B cell (primary cell): ENCODE data around the gene STK17A. TPM values are rescaled to one million over a fixed set of nuclear protein-coding genes. Genes with fewer than 3 reads are reported as not detected.

Experiments used
- ATAC-seq: fragments of 200-7000 bp; cut with Tn5 transposase; one replicate; pipeline ENCODE4 v1.10.0; 2021; ENCODE audit warnings: low read depth, mild to moderate bottlenecking, moderate number of reproducible peaks, moderate library complexity
- CTCF ChIA-PET: fragments of 350-600 bp; sonication (Branson Sonifier 250); formaldehyde crosslinking; loops from one replicate; lab custom pipeline; 2021; ENCODE audit warnings: antibody characterized with exemption, inconsistent platforms; lab: Charles Lee
- POLR2A ChIA-PET: fragments of 350-600 bp; sonication (Branson Sonifier 250); formaldehyde crosslinking; loops from one replicate; lab custom pipeline; 2021; ENCODE audit warnings: antibody characterized with exemption; lab: Charles Lee
- DNase-seq: peaks from one replicate; pipeline ENCODE4 v3.0.0; 2013
- H2AFZ ChIP-seq: 2 replicates; pipeline ENCODE4 v1.6.1; 2012; ENCODE audit warnings: mild to moderate bottlenecking, low read depth, low read length; ENCODE audit not compliant: insufficient read depth, poor library complexity, severe bottlenecking
- H3K27ac ChIP-seq, 2 donors: 1 replicate in 1 of 2; 2 replicates in 1 of 2; pipeline ENCODE4 v1.5.1; 2012 to 2013; ENCODE audit warnings: low read length in 2 of 2, mild to moderate bottlenecking in 2 of 2, moderate library complexity in 1 of 2
- H3K27me3 ChIP-seq, 4 experiments: fragments of 200-600 bp in 1 of 4; sonication (generic) in 1 of 4; replicated peaks in 1 of 4; 1 replicate in 2 of 4; 2 replicates in 2 of 4; pipeline versions ENCODE4 v1.6.1 to v1.7.0; 2013 to 2016; ENCODE audit warnings: low read length in 3 of 4, mild to moderate bottlenecking in 2 of 4, mixed read lengths in 1 of 4, moderate library complexity in 1 of 4; ENCODE audit not compliant: insufficient read depth in 4 of 4, control insufficient read depth in 3 of 4; ENCODE audit errors: control extremely low read depth in 1 of 4
- H3K36me3 ChIP-seq, 2 experiments: replicated peaks in 1 of 2; 1 replicate in 1 of 2; 2 replicates in 1 of 2; pipeline versions ENCODE4 v1.6.1 to v1.7.1; 2013; ENCODE audit warnings: low read length in 1 of 2; ENCODE audit not compliant: insufficient read depth in 2 of 2, control insufficient read depth in 1 of 2; ENCODE audit errors: control extremely low read depth in 1 of 2, extremely low read depth in 1 of 2
- H3K4me1 ChIP-seq, 2 donors: fragments of 200-600 bp in 1 of 2; sonication (generic) in 1 of 2; 1 replicate in 1 of 2; 2 replicates in 1 of 2; pipeline versions ENCODE4 v1.5.1 to v1.6.1; 2013 to 2017; ENCODE audit warnings: low read length in 2 of 2; ENCODE audit not compliant: control insufficient read depth in 2 of 2, insufficient read depth in 2 of 2
- H3K4me2 ChIP-seq: replicated peaks from 2 replicates; pipeline ENCODE3; 2012; ENCODE audit warnings: mild to moderate bottlenecking, low read depth, low read length; ENCODE audit not compliant: poor library complexity, severe bottlenecking
- H3K4me3 ChIP-seq, 5 experiments: fragments of 200-600 bp in 1 of 5; sonication (generic) in 1 of 5; 1 replicate in 3 of 5; 2 replicates in 2 of 5; pipeline versions ENCODE4 v1.5.1 to v1.7.0; 2011 to 2016; ENCODE audit warnings: low read length in 4 of 5, mild to moderate bottlenecking in 4 of 5, low read depth in 2 of 5, control low read depth in 1 of 5, moderate library complexity in 1 of 5; ENCODE audit not compliant: insufficient read depth in 1 of 5; ENCODE audit errors: control extremely low read depth in 1 of 5, extremely low read depth in 1 of 5
- H3K79me2 ChIP-seq: fragments of 200-600 bp; sonication (generic); one replicate; pipeline ENCODE4 v1.6.0; 2016; ENCODE audit warnings: low read length; ENCODE audit not compliant: control insufficient read depth, insufficient read depth
- H3K9ac ChIP-seq: fragments of 200-600 bp; sonication (generic); 2 replicates; pipeline ENCODE4 v1.6.1; 2017; ENCODE audit warnings: mild to moderate bottlenecking, low read length, moderate library complexity
- H3K9me3 ChIP-seq, 3 donors: one replicate each; pipeline versions ENCODE4 v1.6.1 to v1.7.1; 2013; ENCODE audit warnings: low read length in 2 of 3; ENCODE audit not compliant: control insufficient read depth in 2 of 3, insufficient read depth in 1 of 3; ENCODE audit errors: control extremely low read depth in 1 of 3
- H4K20me1 ChIP-seq: 2 replicates; pipeline ENCODE4 v1.6.0; 2012; ENCODE audit warnings: mild to moderate bottlenecking, low read length; ENCODE audit not compliant: insufficient read depth, control insufficient read depth, poor library complexity, severe bottlenecking
- H3K27ac Mint-ChIP-seq: one replicate; pipeline ENCODE4 v1.8.0; 2021; ENCODE audit warnings: mixed read lengths
- H3K27me3 Mint-ChIP-seq: one replicate; pipeline ENCODE4 v1.8.0; 2021; ENCODE audit warnings: mixed read lengths
- H3K4me1 Mint-ChIP-seq: one replicate; pipeline ENCODE4 v1.8.0; 2021; ENCODE audit warnings: mixed read lengths
- H3K4me3 Mint-ChIP-seq: one replicate; pipeline ENCODE4 v1.8.0; 2021; ENCODE audit warnings: mixed read lengths
- H3K9me3 Mint-ChIP-seq: one replicate; pipeline ENCODE4 v1.8.0; 2022; ENCODE audit warnings: mixed read lengths; ENCODE audit not compliant: insufficient read depth
- EZH2 ChIP-seq: IDR thresholded peaks from 2 replicates; pipeline ENCODE4 v1.6.1; 2012; ENCODE audit warnings: borderline replicate concordance, low read depth, mild to moderate bottlenecking, moderate library complexity, low read length; ENCODE audit not compliant: insufficient read depth, poor library complexity, severe bottlenecking
- WGBS: methylation state at CpG from one replicate; pipeline ENCODE4 v1.1.5; 2013; ENCODE audit warnings: missing lambda C conversion rate; ENCODE audit not compliant: insufficient coverage; 5-methylcytosine and 5-hydroxymethylcytosine counted together
- intact Hi-C: fragments of 100-400 bp; cut with micrococcal nuclease; formaldehyde crosslinking; loops from one replicate; pipeline ENCODE4 v1.10.0; 2022
- polyA plus RNA-seq: library from polyadenylated mRNA; depleted of rRNA; stranded (reverse); fragments of >200 nt; gene quantifications from 2 replicates; pipeline ENCODE4 v1.2.3, GENCODE V29; 2012
- total RNA-seq, 2 donors: library from RNA; stranded (reverse); fragments of 120-200 nt in 1 of 2; gene quantifications; 1 replicate in 1 of 2; 2 replicates in 1 of 2; pipeline versions ENCODE4 v1.2.3 to v1.2.4, GENCODE V29; 2013 to 2022
- TF ChIP-seq, protein P1 (sequence below): fragments of 200-600 bp; IDR thresholded peaks from one replicate; pipeline ENCODE4 v1.8.0; 2022; ENCODE audit warnings: antibody characterized with exemption, mild to moderate bottlenecking

STK17A gene
- total and polyA plus RNA-seq, 2 donors (not counting 1 experiment from before 2014, with no cell fraction given), result 72.8 to 111 TPM

DNA sequence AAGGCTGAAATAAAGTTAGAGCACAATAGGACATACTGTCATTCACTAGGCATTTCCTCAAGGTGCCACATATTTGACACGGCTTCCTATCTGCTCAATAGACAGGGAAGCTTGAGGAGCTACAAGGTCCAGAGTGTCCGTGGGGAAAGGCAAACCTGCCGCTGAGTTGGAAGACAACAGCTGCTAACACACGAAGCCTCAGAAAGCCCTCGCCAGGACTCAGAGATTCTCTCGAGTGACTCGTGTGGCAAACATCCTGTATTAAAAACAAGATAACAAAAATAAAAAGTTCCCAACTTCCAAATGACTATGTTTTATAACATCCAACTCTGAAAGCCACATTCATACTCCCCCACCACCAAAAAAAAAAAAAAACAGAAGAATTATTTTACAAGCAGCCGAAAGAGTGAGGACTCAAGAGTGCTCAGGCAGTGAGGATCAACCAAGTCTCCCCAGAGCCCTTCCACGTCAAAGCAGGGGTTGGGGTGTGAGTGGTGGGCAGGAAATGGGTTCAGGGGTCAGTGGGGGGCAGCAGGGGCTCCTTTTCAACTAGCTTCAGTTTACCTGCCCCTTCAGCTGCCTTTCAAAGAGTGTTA, 67.6 kb downstream of the STK17A start:
- Mint-ChIP-seq H3K27me3 (no peaks in the 10 kb centered on the region), H3K4me3 (peak overlapping the region; percentile 81), H3K9me3 (no peaks in the 10 kb centered on the region), H3K27ac (peak overlapping the region; percentile 99), H3K4me1 (peaks cover 86% of the 10 kb centered on the region)
- peak overlapping the region; percentile 47 to 80 (median 58) for H3K4me3 ChIP-seq
- WGBS, result 2% methylated on average over 8 of the region's 9 CpGs
- POLR2A ChIA-PET, result interaction anchor here (0.7 to 6.1 kb wide), 8 partner anchors 24 to 719 kb away, joined by 3 to 68 read pairs (median 8); partner anchors contain the start of genes MRPL32, PSMA2 and STK17A
- no peak for ATAC-seq
- no peak for TF ChIP-seq EZH2
- TF ChIP-seq, protein P1, sequence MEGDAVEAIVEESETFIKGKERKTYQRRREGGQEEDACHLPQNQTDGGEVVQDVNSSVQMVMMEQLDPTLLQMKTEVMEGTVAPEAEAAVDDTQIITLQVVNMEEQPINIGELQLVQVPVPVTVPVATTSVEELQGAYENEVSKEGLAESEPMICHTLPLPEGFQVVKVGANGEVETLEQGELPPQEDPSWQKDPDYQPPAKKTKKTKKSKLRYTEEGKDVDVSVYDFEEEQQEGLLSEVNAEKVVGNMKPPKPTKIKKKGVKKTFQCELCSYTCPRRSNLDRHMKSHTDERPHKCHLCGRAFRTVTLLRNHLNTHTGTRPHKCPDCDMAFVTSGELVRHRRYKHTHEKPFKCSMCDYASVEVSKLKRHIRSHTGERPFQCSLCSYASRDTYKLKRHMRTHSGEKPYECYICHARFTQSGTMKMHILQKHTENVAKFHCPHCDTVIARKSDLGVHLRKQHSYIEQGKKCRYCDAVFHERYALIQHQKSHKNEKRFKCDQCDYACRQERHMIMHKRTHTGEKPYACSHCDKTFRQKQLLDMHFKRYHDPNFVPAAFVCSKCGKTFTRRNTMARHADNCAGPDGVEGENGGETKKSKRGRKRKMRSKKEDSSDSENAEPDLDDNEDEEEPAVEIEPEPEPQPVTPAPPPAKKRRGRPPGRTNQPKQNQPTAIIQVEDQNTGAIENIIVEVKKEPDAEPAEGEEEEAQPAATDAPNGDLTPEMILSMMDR, result no peak
- peak overlapping the region; percentile 96 to 97 for H3K27ac ChIP-seq
- peaks cover 54% of the 10 kb centered on the region for H3K79me2 ChIP-seq
- peak overlapping the region; percentile 56 for H3K9ac ChIP-seq
- intact Hi-C loops, result loop anchor here (1.0 to 2.0 kb wide), 2 partner anchors 14 to 67 kb away; partner anchors contain the start of gene STK17A
- H3K27me3 ChIP-seq, result no peaks in the 10 kb centered on the region
- CTCF ChIA-PET, result interaction anchor here (0.8 to 10.9 kb wide), 12 partner anchors 10 to 66 kb away, joined by 3 to 203 read pairs (median 4); partner anchors contain the start of gene STK17A
- no peaks in the 10 kb centered on the region for H4K20me1 ChIP-seq
- peak overlapping the region; percentile 47 for H2AFZ ChIP-seq
- DNase-seq, result peak; percentile 58
- peaks cover 0 to 10% of the 10 kb centered on the region in 2 experiments for H3K36me3 ChIP-seq
- H3K9me3 ChIP-seq, result peaks cover 0 to 11% (median 0%) of the 10 kb centered on the region in 3 donors
- peak overlapping the region; percentile 76 for H3K4me2 ChIP-seq
- H3K4me1 ChIP-seq, result peaks cover 85 to 86% of the 10 kb centered on the region in 2 donors

DNA sequence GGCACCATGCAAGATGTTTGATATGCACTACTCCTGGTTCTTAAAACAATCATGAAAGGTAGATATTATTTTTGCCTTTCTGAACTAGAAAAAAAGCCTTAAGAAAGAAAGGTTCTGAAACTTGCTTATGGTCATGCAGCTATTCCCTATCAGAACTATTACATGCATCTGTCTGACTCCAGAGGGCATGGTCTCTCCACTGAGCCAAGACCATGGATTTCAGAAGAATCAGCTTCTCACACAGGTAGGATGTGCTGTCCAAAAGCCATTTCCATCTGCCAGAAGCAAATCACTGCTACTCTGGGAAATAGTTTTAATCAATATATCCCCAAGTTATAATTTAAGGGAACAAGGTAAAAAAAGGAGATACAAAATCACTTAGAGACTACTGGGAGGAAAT, 69.5 kb downstream of the STK17A start:
- peak overlapping the region; percentile 96 to 97 for H3K27ac ChIP-seq
- H3K27me3 ChIP-seq, result no peaks in the 10 kb centered on the region
- peak overlapping the region; percentile 59 for H3K4me3 Mint-ChIP-seq
- H4K20me1 ChIP-seq, result no peaks in the 10 kb centered on the region
- DNase-seq, result no peak
- peaks cover 67 to 68% of the 10 kb centered on the region in 2 donors for H3K4me1 ChIP-seq
- no peak overlapping the region for H3K4me3 ChIP-seq
- no peak for ATAC-seq
- peaks cover 0 to 3% of the 10 kb centered on the region in 2 experiments for H3K36me3 ChIP-seq
- H3K27ac Mint-ChIP-seq, result peak overlapping the region; percentile 99
- no peaks in the 10 kb centered on the region for H3K27me3 Mint-ChIP-seq
- intact Hi-C loops, result no loop called here
- H3K9me3 ChIP-seq, result peaks cover 0 to 11% (median 0%) of the 10 kb centered on the region in 3 donors
- H2AFZ ChIP-seq, result no peak overlapping the region
- ChIA-PET POLR2A (interaction anchor here (0.7 to 0.8 kb wide), 2 partner anchors 10 to 17 kb away, joined by 3 to 14 read pairs; no protein-coding TSS in a partner anchor), CTCF (interaction anchor here (0.8 to 10.9 kb wide), 4 partner anchors 48 to 69 kb away, joined by 3 to 203 read pairs (median 5); partner anchors contain the start of gene STK17A)
- H3K79me2 ChIP-seq, result peaks cover 54% of the 10 kb centered on the region
- H3K4me1 Mint-ChIP-seq, result peaks cover 74% of the 10 kb centered on the region
- peak overlapping the region; percentile 76 for H3K4me2 ChIP-seq
- no peak overlapping the region for H3K9ac ChIP-seq
- TF ChIP-seq, protein P1, result no peak
- no peak for TF ChIP-seq EZH2
- H3K9me3 Mint-ChIP-seq, result no peaks in the 10 kb centered on the region
